Pancreas (tissue), 10 donors: ENCODE results near the gene NAA25. TPM values are rescaled to one million over a fixed set of nuclear protein-coding genes. Genes with fewer than 3 reads are reported as not detected.
A peak's percentile ranks its signal among the peaks of the same experiment; 100 is the strongest.
"Not testable (repeated sequence)": the region's sequence is repeated elsewhere in the genome, so short reads cannot be mapped to it uniquely, and the experiment has no call there.

ENCODE experiments used
- ATAC-seq, 4 donors: fragments of 200-7000 bp; cut with Tn5 transposase; one replicate each; pipeline versions ENCODE4 v1.8.0 to v1.9.1; 2020; ENCODE audit warnings: mild to moderate bottlenecking in 4 of 4, moderate library complexity in 4 of 4
- DNase-seq, 6 donors: peaks; one replicate each; pipeline ENCODE4 v3.0.0-alpha.2; 2020
- FAIRE-seq: peaks from 2 replicates; lab custom pipeline; 2012; peaks lifted over from hg19 to GRCh38; lab: Jason Lieb, UNC
- H3K27ac ChIP-seq, 4 donors: fragments of 200-600 bp; sonication (generic); 1 replicate in 3 of 4; 2 replicates in 1 of 4; pipeline versions ENCODE4 v1.5.0 to v1.8.0; 2020
- H3K27me3 ChIP-seq, 4 donors: fragments of 200-600 bp; one replicate each; pipeline ENCODE4 v1.8.0; 2021
- H3K36me3 ChIP-seq, 3 donors: fragments of 200-600 bp; sonication (generic) in 1 of 3; one replicate each; pipeline versions ENCODE4 v1.5.0 to v1.8.0; 2020 to 2021
- H3K4me1 ChIP-seq, 3 donors: fragments of 200-600 bp; one replicate each; pipeline ENCODE4 v1.8.0; 2021
- H3K4me3 ChIP-seq, 4 donors: fragments of 200-600 bp; sonication (generic) in 2 of 4; one replicate each; pipeline versions ENCODE4 v1.5.0 to v1.8.0; 2020 to 2021
- H3K9me3 ChIP-seq, 4 donors: fragments of 200-600 bp; one replicate each; pipeline ENCODE4 v1.8.0; 2021
- CTCF ChIP-seq, 4 donors: fragments of 200-600 bp; sonication (generic) in 3 of 4; IDR thresholded peaks; one replicate each; pipeline versions ENCODE4 v1.5.0 to v1.8.0; 2021; ENCODE audit warnings: antibody characterized with exemption in 4 of 4
- WGBS, 2 donors: extraction: QIAGEN DNeasy Blood & Tissue Kit; methylation state at CpG; one replicate each; pipeline ENCODE4 v1.1.7; 2013; 5-methylcytosine and 5-hydroxymethylcytosine counted together
- intact Hi-C, 3 donors: fragments of 100-400 bp; cut with DNase I; formaldehyde crosslinking; loops; one replicate each; pipeline versions ENCODE4 v1.11.1 to v1.14.2; 2022
- polyA plus RNA-seq, 2 donors: library from polyadenylated mRNA; stranded (reverse); fragments of 200-250 nt; gene quantifications; one replicate each; pipeline ENCODE4 v1.2.3, GENCODE V29; 2013
- total RNA-seq, 6 donors: library from RNA; stranded (reverse); fragmentation: NEBNext Ultra II Directional in 4 of 6; extraction: Animal tissue kit (Norgen Biotek cat#: 25700) in 4 of 6; gene quantifications; one replicate each; pipeline versions ENCODE4 v1.2.1 to v1.2.4, GENCODE V29; 2021 to 2023
- donor health status: healthy with polysubstance abuse.
- donor health status: DM: no; HTN: no; CAD: no; lungs with moderate emphysema.
- donor health status: DM: no; HTN: no; CAD: no.
- donor health status: control.
- donor health status: control.
- donor health status: Bipolar disorder and iron deficiency.
- donor health status: DM: yes; HTN: yes; CAD: no.
- donor health status: DM: no; HTN: no; CAD: no.
- donor health status: DM: no; HTN: no; CAD: no.
- donor health status: DM: yes; HTN: yes; CAD: no.

Gene NAA25
- total and polyA plus RNA-seq, 8 donors, result 5.0 to 14.1 (median 12.0) TPM

- intact Hi-C loops, result no loop called here
- 84 to 90% methylated on average over 4 of the region's 4 CpGs for WGBS, 2 donors
- H3K9me3 ChIP-seq, result no peaks in the 10 kb centered on the region
- ATAC-seq (no peak), DNase-seq (no peak), FAIRE-seq (no peak)
- no peak overlapping the region for H3K4me3 ChIP-seq
- no peak overlapping the region for H3K27ac ChIP-seq
- no peaks in the 10 kb centered on the region for H3K36me3 ChIP-seq
- no peak for TF ChIP-seq CTCF (IDR thresholded peaks at IDR 0.05)
- no peaks in the 10 kb centered on the region for H3K4me1 ChIP-seq
- H3K27me3 ChIP-seq, result no peaks in the 10 kb centered on the region
Measured at GRCh38 chr12:111998015-111998414, 110.6 kb downstream of the NAA25 start.

- no peaks in the 10 kb centered on the region for H3K27me3 ChIP-seq
- 93 to 94% methylated on average over 2 of the region's 2 CpGs for WGBS, 2 donors
- no peaks in the 10 kb centered on the region for H3K4me1 ChIP-seq
- no peaks in the 10 kb centered on the region for H3K36me3 ChIP-seq
- no peak for DNase-seq
- no peaks in the 10 kb centered on the region for H3K9me3 ChIP-seq
- TF ChIP-seq CTCF (IDR thresholded peaks at IDR 0.05), result no peak
- H3K4me3 ChIP-seq, result no peak overlapping the region
- ATAC-seq, result no peak
- FAIRE-seq, result no peak
- intact Hi-C loops, result no loop called here
- H3K27ac ChIP-seq, result no peak overlapping the region
Measured at GRCh38 chr12:111997300-111997699, 111.3 kb downstream of the NAA25 start.

- 98 to 100% methylated on average over 1 of the region's 1 CpG for WGBS, 2 donors
- intact Hi-C loops, result no loop called here
- no peaks in the 10 kb centered on the region for H3K4me1 ChIP-seq
- TF ChIP-seq CTCF (IDR thresholded peaks at IDR 0.05), result no peak
- no peak overlapping the region for H3K27ac ChIP-seq
- ATAC-seq, result no peak
- H3K36me3 ChIP-seq, result no peaks in the 10 kb centered on the region
- H3K27me3 ChIP-seq, result no peaks in the 10 kb centered on the region
- no peak overlapping the region for H3K4me3 ChIP-seq
- no peak for FAIRE-seq
- H3K9me3 ChIP-seq, result no peaks in the 10 kb centered on the region
- DNase-seq, result no peak
Measured at GRCh38 chr12:111995782-111996480, 112.7 kb downstream of the NAA25 start.

- intact Hi-C loops, DNase-seq, H3K4me1 ChIP-seq, ATAC-seq, H3K36me3 ChIP-seq, H3K9me3 ChIP-seq, H3K27ac ChIP-seq, H3K27me3 ChIP-seq, FAIRE-seq: not testable (repeated sequence)
- H3K4me3 ChIP-seq, result peak overlapping the region in 1 of 4 donors; percentile 4
- 45% methylated on average over 17 of the region's 17 CpGs for WGBS, 2 donors
Measured at GRCh38 chr12:111994211-111995111, 114.1 kb downstream of the NAA25 start.

GRCh38 chr12:111993292-111994150, 115.1 kb downstream of the NAA25 start:
- Histone ChIP-seq H3K9me3 (no peaks in the 10 kb centered on the region), H3K36me3 (no peaks in the 10 kb centered on the region), H3K27me3 (no peaks in the 10 kb centered on the region), H3K27ac (no peak overlapping the region), H3K4me3 (peak overlapping the region in 1 of 4 donors; percentile 4), H3K4me1 (no peaks in the 10 kb centered on the region)
- DNase-seq (no peak), ATAC-seq (no peak), FAIRE-seq (no peak)
- TF ChIP-seq CTCF (IDR thresholded peaks at IDR 0.05), result no peak
- 75 to 79% methylated on average over 2 of the region's 2 CpGs for WGBS, 2 donors
- intact Hi-C loops, result no loop called here
